NCI-H2227 treated with DMSO at 0.1 percent for 48 hours (cell line): Measurements from ENCODE around the gene GET4.
"Not testable (repeated sequence)": the region's sequence is repeated elsewhere in the genome, so short reads cannot be mapped to it uniquely, and the experiment has no call there.

Experiments
- DNase-seq: peaks from one replicate; lab custom pipeline; 2025; lab: John Stamatoyannopoulos, UW

Gene GET4

GRCh38 chr7:900331-901040, 24.1 kb downstream of the GET4 start:
- DNase-seq = no peak

- DNase-seq = no peak
Measured at GRCh38 chr7:901041-901387, 24.7 kb downstream of the GET4 start.

- no peak for DNase-seq
Measured at GRCh38 chr7:901388-902154, 25.2 kb downstream of the GET4 start.

GRCh38 chr7:902996-903395, 26.6 kb downstream of the GET4 start:
- no peak for DNase-seq

GRCh38 chr7:903921-904755, 27.8 kb downstream of the GET4 start:
- DNase-seq = no peak

- DNase-seq = no peak
Measured at GRCh38 chr7:904847-905246, 28.5 kb downstream of the GET4 start.

- no peak for DNase-seq
Measured at GRCh38 chr7:906776-907157, 30.4 kb downstream of the GET4 start.

- no peak for DNase-seq
Measured at GRCh38 chr7:907158-907980, 31.0 kb downstream of the GET4 start.

GRCh38 chr7:908159-908581, 31.8 kb downstream of the GET4 start:
- DNase-seq = no peak

GRCh38 chr7:908591-909357, 32.4 kb downstream of the GET4 start:
- DNase-seq = not testable (repeated sequence)

GRCh38 chr7:909358-910329, 33.3 kb downstream of the GET4 start:
- DNase-seq = no peak

- DNase-seq = no peak
Measured at GRCh38 chr7:910441-910861, 34.1 kb downstream of the GET4 start.

GRCh38 chr7:910931-911431, 34.6 kb downstream of the GET4 start:
- no peak for DNase-seq

- no peak for DNase-seq
Measured at GRCh38 chr7:911791-912480, 35.6 kb downstream of the GET4 start.

GRCh38 chr7:913736-914520, 37.6 kb downstream of the GET4 start:
- DNase-seq = no peak

- no peak for DNase-seq
Measured at GRCh38 chr7:914521-915194, 38.3 kb downstream of the GET4 start.
